ENCODE data around the gene CDK11A.
"Not testable (repeated sequence)": the region's sequence is repeated elsewhere in the genome, so short reads cannot be mapped to it uniquely, and the experiment has no call there.

The CDK11A gene

DNA sequence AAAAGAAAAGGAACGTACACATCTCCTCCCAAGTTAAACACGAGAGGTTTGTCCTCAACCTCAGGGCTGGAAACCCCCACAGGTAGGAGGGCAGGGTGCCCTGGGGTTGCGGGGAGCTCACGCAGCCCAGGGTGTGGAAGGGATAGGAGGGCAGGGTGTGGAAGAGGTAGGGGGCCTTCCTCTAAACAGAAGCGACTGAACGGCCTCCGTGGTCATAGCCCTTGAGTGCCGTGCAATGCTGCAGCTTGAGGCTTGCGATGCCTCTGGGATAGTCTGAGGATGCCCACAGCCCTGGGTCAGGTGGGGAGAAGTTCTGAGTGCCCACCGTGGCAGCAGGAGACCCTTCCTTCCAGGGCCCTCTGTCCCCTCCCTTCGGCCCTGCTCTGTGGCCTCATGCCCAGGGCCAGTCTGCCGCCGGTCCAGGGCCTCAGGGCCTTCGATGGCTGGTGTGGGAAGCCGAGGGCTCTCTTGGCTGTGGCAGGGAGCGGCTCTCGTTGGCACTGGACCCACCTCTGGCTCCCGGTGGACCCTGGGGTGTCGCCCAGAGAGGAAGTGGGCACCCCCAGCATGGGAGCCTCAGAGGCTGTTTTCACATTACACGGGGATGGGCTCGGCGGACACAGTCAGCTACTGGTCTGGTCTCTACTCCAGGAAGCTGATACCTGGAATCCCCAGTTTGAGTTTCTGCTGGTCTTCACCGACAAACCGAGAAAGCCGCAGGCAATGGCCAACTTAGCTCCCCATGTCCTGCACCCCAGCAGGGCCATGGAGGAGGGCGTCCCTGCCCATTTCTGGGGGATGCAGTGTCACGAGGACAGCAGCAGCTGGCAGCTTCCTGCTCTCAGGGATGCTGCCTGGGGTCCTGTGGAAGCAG, 59.0 kb downstream of the CDK11A start:
- no peak for TF ChIP-seq CTCF (IDR thresholded peaks at IDR 0.05; ENCODE audit: insufficient read depth, missing control alignments)
- FAIRE-seq (no peak), DNase-seq (ENCODE audit: insufficient read length, low spot score) (no peak)

DNA sequence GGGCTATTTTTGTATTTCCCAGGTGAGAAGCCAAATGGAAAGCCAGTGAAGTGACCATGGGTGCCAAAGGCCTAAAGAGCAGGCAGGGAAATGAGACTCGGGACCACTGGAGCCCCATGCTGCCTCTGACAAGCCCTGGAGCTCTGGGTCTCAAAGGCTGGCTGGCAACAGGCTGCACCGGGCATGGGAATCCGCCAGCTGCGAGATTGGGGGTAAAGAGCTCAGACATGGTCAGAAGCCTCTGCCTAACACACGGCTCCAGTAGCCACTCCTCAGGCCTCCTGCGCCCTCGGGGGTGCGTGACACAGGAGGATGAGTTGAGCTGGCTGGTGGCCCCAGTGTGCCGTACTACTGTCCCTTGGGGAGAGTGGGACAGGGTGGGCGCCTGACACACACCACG, 59.8 kb downstream of the CDK11A start:
- not testable (repeated sequence) for FAIRE-seq; DNase-seq (ENCODE audit: insufficient read length, low spot score)

- FAIRE-seq; DNase-seq (ENCODE audit: insufficient read length, low spot score): not testable (repeated sequence)
These were observed 61.2 kb downstream of the CDK11A start for GRCh38 chr1:1662830-1663560.

DNA sequence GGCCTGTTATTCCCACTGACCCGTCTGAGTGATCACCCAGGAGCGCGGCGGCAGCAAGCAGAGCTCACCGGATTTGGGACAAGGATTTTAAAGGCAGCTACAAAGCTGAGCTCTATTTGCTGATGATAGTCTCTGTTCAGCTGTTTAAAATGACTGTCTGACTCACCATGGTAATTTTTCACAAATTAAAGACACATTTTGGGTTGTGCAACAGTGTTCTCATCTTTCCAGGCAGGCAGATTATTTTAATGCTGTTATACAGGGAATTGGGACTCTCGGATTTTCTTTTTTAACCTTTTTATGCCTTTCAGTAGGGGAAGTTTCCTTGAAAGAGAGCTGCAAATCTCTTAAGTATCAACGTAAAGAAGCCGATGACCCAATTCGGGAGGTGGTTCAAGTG, 61.8 kb downstream of the CDK11A start:
- not testable (repeated sequence) for FAIRE-seq; DNase-seq (ENCODE audit: insufficient read length, low spot score)

DNA sequence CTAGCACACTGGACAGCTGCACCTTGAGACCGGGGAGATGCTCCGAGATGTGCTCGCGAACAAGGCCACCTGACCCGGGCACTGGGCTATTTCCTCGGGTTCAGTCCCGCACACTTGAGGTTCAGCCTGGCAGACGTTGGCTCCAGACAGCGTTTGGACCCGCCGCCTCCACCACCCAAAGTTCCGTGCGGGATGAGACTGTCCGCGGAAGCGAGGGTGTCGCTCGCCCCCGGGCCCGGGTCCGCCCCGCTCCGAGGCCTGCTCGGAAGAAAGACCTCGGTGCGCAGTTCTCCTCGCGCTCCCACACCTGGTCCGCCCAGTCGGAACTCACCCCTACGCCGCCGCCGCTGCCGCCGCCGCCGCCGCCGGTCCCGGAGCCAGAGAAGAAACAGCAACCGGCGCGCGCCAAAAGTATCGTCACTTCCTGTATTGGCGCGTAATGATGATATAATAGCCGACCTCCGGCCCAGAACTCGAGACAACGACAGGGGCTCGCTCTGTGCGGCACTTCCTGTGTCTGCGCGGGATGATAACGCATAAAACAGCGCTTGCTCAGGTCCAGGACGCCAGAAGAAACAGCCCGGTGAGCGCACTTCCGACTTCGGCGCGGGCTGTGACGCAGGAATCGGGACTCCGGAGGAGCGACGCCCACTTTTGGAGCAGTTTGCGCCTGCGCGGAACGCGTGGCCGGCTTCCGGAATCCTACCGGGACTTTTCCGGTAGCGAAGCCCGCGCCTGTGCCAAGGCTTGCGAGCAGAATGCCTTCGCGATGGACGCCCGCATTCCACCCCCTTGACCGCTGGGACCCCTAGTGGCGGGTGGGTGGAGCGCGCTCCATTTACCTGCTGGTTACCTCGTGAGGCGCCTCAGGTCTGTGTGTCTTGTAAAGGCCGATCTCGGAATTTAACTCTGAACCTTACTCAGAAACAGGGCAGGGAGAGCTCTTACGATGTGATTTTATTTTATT, 65.3 kb downstream of the CDK11A start, which contains the start of gene CDK11B:
CDK11B (minus strand) TSS at position 422 of the 967 bp plus-strand sequence. CDS start 1,519 bp downstream, outside the sequence.
- peak; percentile 66 for DNase-seq (ENCODE audit: insufficient read length, low spot score)
- not testable (repeated sequence) for FAIRE-seq
